Adrenal gland (tissue), 12 donors: ENCODE data around the gene EFCAB8. TPM values are rescaled to one million over a fixed set of nuclear protein-coding genes. Genes with fewer than 3 reads are reported as not detected.

ENCODE experiments used
- DNase-seq, 7 donors: peaks; one replicate each; pipeline ENCODE4 v3.0.0-alpha.2; 2019 to 2020
- H3K27ac ChIP-seq, 5 donors: fragments of 200-600 bp; sonication (generic) in 4 of 5; 1 replicate in 3 of 5; 2 replicates in 2 of 5; pipeline versions ENCODE4 v1.5.1 to v1.8.0; 2016 to 2020; ENCODE audit warnings: mild to moderate bottlenecking in 1 of 5
- H3K27me3 ChIP-seq: fragments of 200-600 bp; 2 replicates; pipeline ENCODE4 v1.8.0; 2021
- H3K36me3 ChIP-seq, 2 donors: fragments of 200-600 bp; replicated peaks in 1 of 2; 1 replicate in 1 of 2; 2 replicates in 1 of 2; pipeline versions ENCODE4 v1.5.1 to v1.8.0; 2018 to 2022
- H3K4me1 ChIP-seq, 2 donors: fragments of 200-600 bp; replicated peaks in 1 of 2; 1 replicate in 1 of 2; 2 replicates in 1 of 2; pipeline versions ENCODE4 v1.5.1 to v1.8.0; 2018 to 2021
- H3K4me3 ChIP-seq, 4 donors: fragments of 200-600 bp; sonication (generic) in 3 of 4; one replicate each; pipeline ENCODE4 v1.5.1; 2016 to 2018
- H3K9me3 ChIP-seq, 3 donors: fragments of 200-600 bp; sonication (generic) in 1 of 3; replicated peaks in 1 of 3; 1 replicate in 2 of 3; 2 replicates in 1 of 3; pipeline versions ENCODE4 v1.5.1 to v1.8.0; 2016 to 2021
- CTCF ChIP-seq, 6 experiments: fragments of 450-650 bp in 4 of 6; fragments of 200-600 bp in 2 of 6; sonication (generic) in 1 of 6; IDR thresholded peaks; 1 replicate in 5 of 6; 2 replicates in 1 of 6; pipeline versions ENCODE4 v1.5.1 to v1.8.0; 2016 to 2021; ENCODE audit warnings: antibody characterized with exemption in 6 of 6, mild to moderate bottlenecking in 2 of 6, moderate library complexity in 1 of 6
- POLR2A ChIP-seq, 2 donors: fragments of 450-650 bp; IDR thresholded peaks; one replicate each; pipeline ENCODE4 v1.6.1; 2017; ENCODE audit warnings: antibody characterized with exemption in 2 of 2, mild to moderate bottlenecking in 2 of 2, moderate library complexity in 1 of 2
- WGBS, 4 donors: extraction: QIAGEN DNeasy Blood & Tissue Kit in 2 of 4; methylation state at CpG; one replicate each; pipeline versions ENCODE4 v1.1.5 to v1.1.7; 2013 to 2017; 5-methylcytosine and 5-hydroxymethylcytosine counted together
- intact Hi-C, 2 donors: fragments of 100-400 bp; cut with DNase I; formaldehyde crosslinking; loops; one replicate each; pipeline versions ENCODE4 v1.14.1 to v1.15.0; 2022 to 2023
- polyA plus RNA-seq, 3 donors: library from polyadenylated mRNA; stranded (reverse); fragments of 200-250 nt in 2 of 3; fragments of 350-450 nt in 1 of 3; fragmentation: Illumina TruSeq in 1 of 3; extraction: RNeasy Lipid Tissue Mini Kit (QIAGEN cat#74804) in 1 of 3; gene quantifications; one replicate each; pipeline ENCODE4 v1.2.3, GENCODE V29; 2013 to 2014
- total RNA-seq, 9 donors: library from RNA; depleted of rRNA in 4 of 9; stranded (reverse); fragments of >200 nt in 4 of 9; fragments of 120-200 nt in 1 of 9; fragmentation: NEBNext Ultra II Directional in 1 of 9; extraction: Animal tissue kit (Norgen Biotek cat#: 25700) in 1 of 9; gene quantifications; one replicate each; pipeline versions ENCODE4 v1.1.0 to v1.2.4, GENCODE V29; 2013 to 2023
- donor health status: healthy with polysubstance abuse.
- donor health status: Bipolar disorder and iron deficiency.
- donor health status: DM: yes; HTN: yes; CAD: no.
- donor health status: DM: no; HTN: no; CAD: no.
- donor health status: DM: no; HTN: no; CAD: no.
- donor health status: DM: yes; HTN: yes; CAD: no.

The EFCAB8 gene
- total and polyA plus RNA-seq, 12 donors, result 0.03 to 0.40 (median 0.06) TPM; not detected in 8

GRCh38 chr20:32966881-32967781 is 108.4 kb downstream of the EFCAB8 start:
- H3K27me3 ChIP-seq, result no peaks in the 10 kb centered on the region
- no peaks in the 10 kb centered on the region for H3K36me3 ChIP-seq
- no peaks in the 10 kb centered on the region for H3K4me1 ChIP-seq
- H3K27ac ChIP-seq, result no peak overlapping the region
- 67 to 70% (median 69%) methylated on average over 8 to 16 of the region's 16 CpGs for WGBS, 4 donors
- TF ChIP-seq CTCF (IDR thresholded peaks at IDR 0.05) (no peak), POLR2A (IDR thresholded peaks at IDR 0.05) (no peak)
- H3K4me3 ChIP-seq, result no peak overlapping the region
- DNase-seq, result peak in 1 of 7 donors; percentile 47
- no peaks in the 10 kb centered on the region for H3K9me3 ChIP-seq
- intact Hi-C loops, result no loop called here

GRCh38 chr20:32967961-32968457 is 109.3 kb downstream of the EFCAB8 start:
- H3K27me3 ChIP-seq, result no peaks in the 10 kb centered on the region
- WGBS, 4 donors, result 82 to 88% (median 84%) methylated on average over 16 of the region's 16 CpGs
- H3K4me3 ChIP-seq, result no peak overlapping the region
- DNase-seq, result no peak
- TF ChIP-seq CTCF (IDR thresholded peaks at IDR 0.05), result no peak
- no peak for TF ChIP-seq POLR2A (IDR thresholded peaks at IDR 0.05)
- no peak overlapping the region for H3K27ac ChIP-seq
- H3K36me3 ChIP-seq, result no peaks in the 10 kb centered on the region
- intact Hi-C loops, result no loop called here
- H3K4me1 ChIP-seq, result no peaks in the 10 kb centered on the region
- H3K9me3 ChIP-seq, result no peaks in the 10 kb centered on the region

- Histone ChIP-seq H3K27ac (no peak overlapping the region), H3K4me3 (no peak overlapping the region), H3K4me1 (no peaks in the 10 kb centered on the region), H3K9me3 (no peaks in the 10 kb centered on the region), H3K36me3 (no peaks in the 10 kb centered on the region), H3K27me3 (no peaks in the 10 kb centered on the region)
- WGBS, 4 donors, result 61 to 71% (median 70%) methylated on average over 9 to 19 of the region's 19 CpGs
- TF ChIP-seq CTCF (IDR thresholded peaks at IDR 0.05) (no peak), POLR2A (IDR thresholded peaks at IDR 0.05) (no peak)
- intact Hi-C loops, result no loop called here
- peak in 1 of 7 donors; percentile 45 for DNase-seq
Observed at GRCh38 chr20:32968478-32969241, 109.9 kb downstream of the EFCAB8 start.
